ENCODE data around the gene SEMA4G.

The SEMA4G gene

GRCh38 chr10:100988166-100988565 is 18.9 kb downstream of the SEMA4G start:
- DNase-seq (ENCODE audit: low read depth) = no peak

GRCh38 chr10:100989088-100989487 is 19.8 kb downstream of the SEMA4G start:
- no peak for DNase-seq (ENCODE audit: low read depth)

GRCh38 chr10:100993986-100994708 is 24.8 kb downstream of the SEMA4G start:
- DNase-seq (ENCODE audit: low read depth) = no peak

GRCh38 chr10:100995181-100995580 is 25.9 kb downstream of the SEMA4G start:
- no peak for DNase-seq (ENCODE audit: low read depth)

GRCh38 chr10:100996678-100997359 is 27.5 kb downstream of the SEMA4G start:
- DNase-seq (ENCODE audit: low read depth) = no peak

- peak; percentile 65 for DNase-seq (ENCODE audit: low read depth)
Measured at GRCh38 chr10:100997360-100998182, 28.3 kb downstream of the SEMA4G start.

GRCh38 chr10:100998183-100998990 is 29.1 kb downstream of the SEMA4G start:
- DNase-seq (ENCODE audit: low read depth) = peak; percentile 64

GRCh38 chr10:100998991-100999741 is 29.9 kb downstream of the SEMA4G start:
- peak; percentile 72 for DNase-seq (ENCODE audit: low read depth)

- DNase-seq (ENCODE audit: low read depth) = no peak
Measured at GRCh38 chr10:100999742-101000126, 30.4 kb downstream of the SEMA4G start, which contains the start of gene LZTS2. LZTS2 (plus strand) TSS chr10:100999808; CDS start chr10:101002539, 2,731 bp downstream.

- no peak for DNase-seq (ENCODE audit: low read depth)
Measured at GRCh38 chr10:101000127-101000914, 31.0 kb downstream of the SEMA4G start.

- no peak for DNase-seq (ENCODE audit: low read depth)
Measured at GRCh38 chr10:101000915-101001658, 31.8 kb downstream of the SEMA4G start.

GRCh38 chr10:101001659-101002035 is 32.3 kb downstream of the SEMA4G start:
- no peak for DNase-seq (ENCODE audit: low read depth)

- no peak for DNase-seq (ENCODE audit: low read depth)
Measured at GRCh38 chr10:101002456-101002855, 33.2 kb downstream of the SEMA4G start.

GRCh38 chr10:101003639-101004206 is 34.4 kb downstream of the SEMA4G start:
- no peak for DNase-seq (ENCODE audit: low read depth)

- DNase-seq (ENCODE audit: low read depth) = no peak
Measured at GRCh38 chr10:101005361-101005760, 36.1 kb downstream of the SEMA4G start.

- no peak for DNase-seq (ENCODE audit: low read depth)
Measured at GRCh38 chr10:101005869-101006567, 36.7 kb downstream of the SEMA4G start.

- DNase-seq (ENCODE audit: low read depth) = no peak
Measured at GRCh38 chr10:101006593-101007098, 37.3 kb downstream of the SEMA4G start.

- DNase-seq (ENCODE audit: low read depth) = no peak
Measured at GRCh38 chr10:101007099-101007711, 37.9 kb downstream of the SEMA4G start.
